ENCODE measurements around the gene DSG3. TPM values are rescaled to one million over a fixed set of nuclear protein-coding genes. Genes with fewer than 3 reads are reported as not detected.
A peak's percentile ranks its signal among the peaks of the same experiment; 100 is the strongest.
"Not testable (repeated sequence)": the region's sequence is repeated elsewhere in the genome, so short reads cannot be mapped to it uniquely, and the experiment has no call there.

DSG3 gene
- total and polyA plus RNA-seq, 4 donors, result under 0.01 TPM; not detected in 3

DNA sequence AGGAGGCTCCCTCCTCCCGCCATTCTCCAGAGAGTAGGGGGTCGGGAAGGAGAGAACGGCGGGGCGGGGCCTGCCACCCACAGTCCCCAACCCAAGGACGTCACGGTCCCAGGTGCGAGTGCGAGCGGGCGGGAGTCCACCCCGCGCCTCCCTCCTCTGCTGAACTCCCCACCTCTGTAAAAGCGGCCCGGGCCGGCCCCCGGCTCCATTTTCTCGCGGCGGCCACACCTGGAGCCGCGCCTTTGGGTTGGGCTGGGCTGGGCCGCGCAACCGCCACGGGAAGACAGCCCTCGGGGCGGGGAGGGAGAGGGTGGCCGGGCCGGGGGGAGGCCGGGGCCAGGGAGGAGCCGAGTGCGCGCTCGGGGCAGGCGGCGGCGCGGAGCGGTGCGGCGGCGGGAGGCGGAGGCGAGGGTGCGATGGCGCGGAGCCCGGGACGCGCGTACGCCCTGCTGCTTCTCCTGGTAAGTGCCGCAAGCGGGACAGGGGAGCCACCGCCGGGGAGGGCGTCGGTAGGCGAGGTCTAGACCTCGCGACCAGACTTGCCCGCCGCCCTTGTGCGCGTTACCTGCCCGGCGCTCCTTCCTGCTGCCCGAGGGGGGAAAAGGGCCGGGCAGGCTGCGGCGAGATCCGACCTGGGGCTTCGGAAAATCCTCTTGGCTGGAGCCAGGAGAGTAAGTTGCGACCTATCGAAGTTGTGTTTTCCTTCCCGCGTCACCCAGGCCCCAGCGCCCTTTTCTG is 50.5 kb downstream of the DSG3 start, which contains the start of gene DSG2:
TSS of gene DSG2 (plus strand) at position 342 of the 738 bp plus-strand sequence. CDS start at position 417, 75 bp downstream.
- peaks cover 11% of the 10 kb centered on the region for H3K27me3 ChIP-seq (ENCODE audit: control insufficient read depth, insufficient read depth, low read length)
- H3K9me3 ChIP-seq (ENCODE audit: control insufficient read depth, insufficient read depth, low read length), result no peaks in the 10 kb centered on the region
- peak in 2 of 6 donors; percentile 58 to 74 for DNase-seq (ENCODE audit: low read depth in 4 of 6, low spot score in 6 of 6)
- H3K36me3 ChIP-seq (ENCODE audit: control insufficient read depth, insufficient read depth, low read length), result no peaks in the 10 kb centered on the region
- WGBS (ENCODE audit: insufficient coverage), result 0% methylated on average over 72 of the region's 79 CpGs
- H3K27ac ChIP-seq (ENCODE audit: low read depth, low read length), result no peak within 1 kb of the TSS
- peak within 1 kb of the TSS; percentile 71 for H3K4me3 ChIP-seq (ENCODE audit: low read depth, low read length)
- H3K4me1 ChIP-seq (ENCODE audit: control insufficient read depth, insufficient read depth, low read length), result peaks cover 11% of the 10 kb centered on the region

DNA sequence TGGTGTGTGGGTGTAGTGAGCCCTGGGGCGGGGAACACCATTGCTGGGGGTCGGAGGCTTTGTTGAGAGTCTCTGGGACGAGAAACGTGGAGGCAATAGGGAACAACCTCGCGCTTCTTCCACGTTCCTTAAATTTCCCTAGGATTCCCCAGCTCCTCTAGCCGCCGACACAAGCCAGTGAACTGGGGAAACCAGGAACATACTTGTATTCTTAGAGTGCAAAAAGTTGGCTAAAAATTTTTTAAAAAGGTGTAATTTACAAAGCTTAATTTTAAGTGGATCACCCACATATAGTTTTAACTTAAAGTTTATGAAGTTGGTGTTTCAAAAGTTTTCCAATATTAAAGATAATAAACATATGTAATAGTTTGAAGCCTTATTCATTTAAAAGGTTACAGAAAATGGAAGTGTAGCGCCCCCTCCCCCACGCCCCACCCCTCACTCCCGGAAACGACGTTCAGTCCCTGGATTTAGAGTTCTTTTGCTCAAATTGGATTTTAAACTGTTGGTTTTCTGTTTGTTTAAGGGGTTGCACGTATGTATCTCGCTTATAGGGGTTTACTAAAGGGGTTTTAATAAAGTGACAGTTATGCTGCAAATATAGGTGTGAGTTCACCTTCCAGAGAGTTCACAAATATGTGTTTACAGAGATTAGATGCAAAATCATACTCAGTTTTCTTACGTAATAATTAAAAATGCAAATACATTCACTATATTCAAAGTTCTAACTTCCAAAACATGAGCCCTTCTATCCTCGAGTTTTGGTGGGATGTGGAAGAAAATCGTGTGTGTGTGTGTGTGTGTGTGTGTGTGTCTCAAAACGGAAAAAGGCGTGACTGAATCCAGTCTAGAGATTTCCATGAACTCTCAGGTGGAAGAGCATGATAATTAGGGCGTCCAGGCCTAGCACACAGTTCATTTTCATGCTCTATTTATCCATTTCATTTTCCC is 51.3 kb downstream of the DSG3 start:
- DNase-seq (ENCODE audit: low read depth in 4 of 6, low spot score in 6 of 6), result peak in 1 of 6 donors; percentile 10
- Histone ChIP-seq H3K27me3 (ENCODE audit: control insufficient read depth, insufficient read depth, low read length) (peaks cover 11% of the 10 kb centered on the region), H3K4me1 (ENCODE audit: control insufficient read depth, insufficient read depth, low read length) (peaks cover 11% of the 10 kb centered on the region), H3K9me3 (ENCODE audit: control insufficient read depth, insufficient read depth, low read length) (no peaks in the 10 kb centered on the region), H3K4me3 (ENCODE audit: low read depth, low read length) (peak overlapping the region; percentile 71), H3K36me3 (ENCODE audit: control insufficient read depth, insufficient read depth, low read length) (no peaks in the 10 kb centered on the region), H3K27ac (ENCODE audit: low read depth, low read length) (no peak overlapping the region)
- WGBS (ENCODE audit: insufficient coverage), result 50% methylated on average over 1 of the region's 22 CpGs

DNA sequence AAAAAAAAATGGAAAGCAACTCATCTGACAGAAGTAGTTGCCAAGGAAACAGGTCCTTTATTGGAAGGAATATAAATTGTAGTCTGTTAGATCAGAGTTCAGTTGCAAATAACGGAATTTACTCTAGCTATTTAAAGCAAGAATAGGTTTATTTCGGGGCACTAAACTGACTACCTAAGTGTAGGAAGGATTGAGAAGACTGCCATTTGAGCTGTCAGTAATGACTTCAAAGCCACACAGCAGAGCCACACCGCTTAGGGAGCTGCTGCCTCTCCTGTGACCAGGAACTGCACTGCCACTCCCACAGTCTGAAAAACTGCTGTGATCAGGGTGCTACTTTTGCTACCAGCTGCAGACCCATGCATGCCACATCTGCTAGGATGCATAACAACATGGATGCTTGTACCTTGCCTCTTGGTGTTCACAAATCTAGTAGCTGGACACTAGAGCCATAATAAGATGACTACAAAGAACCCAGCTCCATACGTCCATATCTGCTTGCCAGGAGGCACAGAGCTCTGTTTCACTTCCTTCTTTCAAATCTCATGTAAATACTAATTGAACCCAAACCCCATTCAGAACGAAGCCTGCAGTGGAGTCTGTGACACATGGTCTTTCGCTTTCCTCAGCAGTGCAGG is 52.6 kb downstream of the DSG3 start:
- no peaks in the 10 kb centered on the region for H3K9me3 ChIP-seq (ENCODE audit: control insufficient read depth, insufficient read depth, low read length)
- WGBS (ENCODE audit: insufficient coverage), result 43% methylated on average over 2 of the region's 6 CpGs
- H3K36me3 ChIP-seq (ENCODE audit: control insufficient read depth, insufficient read depth, low read length), result no peaks in the 10 kb centered on the region
- H3K27ac ChIP-seq (ENCODE audit: low read depth, low read length), result no peak overlapping the region
- DNase-seq (ENCODE audit: low read depth in 4 of 6, low spot score in 6 of 6), result peak in 2 of 6 donors; percentile 13 to 39
- peaks cover 11% of the 10 kb centered on the region for H3K27me3 ChIP-seq (ENCODE audit: control insufficient read depth, insufficient read depth, low read length)
- H3K4me1 ChIP-seq (ENCODE audit: control insufficient read depth, insufficient read depth, low read length), result peaks cover 11% of the 10 kb centered on the region
- H3K4me3 ChIP-seq (ENCODE audit: low read depth, low read length), result no peak overlapping the region

DNA sequence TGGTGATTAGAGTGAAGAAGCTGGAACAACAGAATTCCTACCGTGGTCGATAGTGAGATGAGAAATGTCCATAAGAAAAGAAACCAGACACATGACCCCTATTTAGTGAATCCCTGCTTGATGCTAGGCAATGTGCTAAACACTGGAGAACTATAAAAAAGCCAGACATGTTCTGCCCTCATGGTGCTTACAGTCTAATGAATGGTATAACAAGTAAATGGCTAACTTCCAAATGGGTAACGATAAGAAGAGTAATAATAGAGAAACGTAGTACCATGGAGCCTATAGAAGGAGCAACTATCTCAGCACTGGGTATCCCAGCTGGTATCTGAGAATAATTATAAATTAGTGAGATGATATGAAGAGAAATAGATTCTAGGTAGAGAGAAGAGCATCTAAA is 55.5 kb downstream of the DSG3 start:
- H3K27ac ChIP-seq (ENCODE audit: low read depth, low read length), result no peak overlapping the region
- 100% methylated on average over 2 of the region's 4 CpGs for WGBS (ENCODE audit: insufficient coverage)
- no peak overlapping the region for H3K4me3 ChIP-seq (ENCODE audit: low read depth, low read length)
- peaks cover 11% of the 10 kb centered on the region for H3K27me3 ChIP-seq (ENCODE audit: control insufficient read depth, insufficient read depth, low read length)
- peaks cover 5% of the 10 kb centered on the region for H3K4me1 ChIP-seq (ENCODE audit: control insufficient read depth, insufficient read depth, low read length)
- DNase-seq (ENCODE audit: low read depth in 4 of 6, low spot score in 6 of 6), result no peak
- H3K36me3 ChIP-seq (ENCODE audit: control insufficient read depth, insufficient read depth, low read length), result no peaks in the 10 kb centered on the region
- H3K9me3 ChIP-seq (ENCODE audit: control insufficient read depth, insufficient read depth, low read length), result no peaks in the 10 kb centered on the region

DNA sequence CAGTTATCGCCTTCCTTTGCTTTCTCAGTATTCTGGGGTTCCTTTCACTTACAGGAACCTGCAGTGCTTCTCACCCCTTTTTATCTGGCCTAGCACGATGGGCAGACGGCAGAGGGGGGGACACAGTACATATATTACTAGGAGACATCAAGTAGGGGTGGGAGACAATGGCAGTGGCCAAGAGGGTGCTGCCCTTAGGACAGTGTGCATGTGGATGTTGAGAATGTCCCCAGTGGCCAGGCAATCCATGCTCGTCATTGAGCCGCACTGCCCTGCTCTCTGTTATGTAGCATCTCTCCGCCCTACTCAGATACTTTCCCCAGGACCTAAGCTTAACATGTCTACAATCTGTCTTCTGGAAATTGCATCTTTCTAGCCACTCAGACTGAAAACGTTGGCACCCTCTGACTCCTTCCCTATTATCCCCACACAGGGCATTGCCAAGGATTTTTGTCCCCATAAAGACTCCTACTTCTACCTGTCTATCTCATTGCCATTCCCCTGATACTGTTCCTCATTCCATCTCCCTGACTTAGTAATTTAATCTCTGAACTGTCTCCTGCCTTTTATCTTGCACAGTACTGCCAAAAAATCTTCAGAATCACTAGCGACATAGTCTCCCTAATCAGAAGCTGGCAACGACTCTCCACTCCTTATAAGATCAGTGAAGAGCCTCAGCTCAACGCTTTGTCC is 57.1 kb downstream of the DSG3 start:
- Histone ChIP-seq H3K4me1 (ENCODE audit: control insufficient read depth, insufficient read depth, low read length) (no peaks in the 10 kb centered on the region), H3K9me3 (ENCODE audit: control insufficient read depth, insufficient read depth, low read length) (no peaks in the 10 kb centered on the region), H3K27ac (ENCODE audit: low read depth, low read length) (no peak overlapping the region), H3K36me3 (ENCODE audit: control insufficient read depth, insufficient read depth, low read length) (no peaks in the 10 kb centered on the region), H3K27me3 (ENCODE audit: control insufficient read depth, insufficient read depth, low read length) (peaks cover under 1% of the 10 kb centered on the region), H3K4me3 (ENCODE audit: low read depth, low read length) (no peak overlapping the region)
- DNase-seq (ENCODE audit: low read depth in 4 of 6, low spot score in 6 of 6), result no peak
- WGBS (ENCODE audit: insufficient coverage), result 94% methylated on average over 8 of the region's 10 CpGs

DNA sequence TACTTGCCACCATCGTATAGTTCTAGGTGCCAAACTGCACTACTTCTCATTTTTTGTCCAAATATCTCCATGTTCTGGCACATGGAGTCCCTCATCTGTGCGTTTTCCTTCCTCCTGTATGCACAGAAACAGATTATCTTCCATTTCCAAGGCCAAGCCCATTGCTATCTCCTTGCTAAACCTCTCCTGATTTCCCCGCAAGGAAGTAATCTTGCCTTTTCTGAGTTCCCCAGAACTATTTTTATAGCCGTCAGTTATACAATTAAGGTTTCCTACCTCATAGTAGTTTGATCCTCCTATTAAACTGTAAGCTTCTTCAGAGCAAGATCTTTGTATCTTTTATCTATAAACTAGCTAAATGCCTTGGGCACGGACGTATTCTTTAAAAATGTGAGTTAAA is 57.6 kb downstream of the DSG3 start:
- Histone ChIP-seq H3K36me3 (ENCODE audit: control insufficient read depth, insufficient read depth, low read length) (no peaks in the 10 kb centered on the region), H3K27me3 (ENCODE audit: control insufficient read depth, insufficient read depth, low read length) (no peaks in the 10 kb centered on the region), H3K4me3 (ENCODE audit: low read depth, low read length) (no peak overlapping the region), H3K9me3 (ENCODE audit: control insufficient read depth, insufficient read depth, low read length) (no peaks in the 10 kb centered on the region), H3K27ac (ENCODE audit: low read depth, low read length) (no peak overlapping the region), H3K4me1 (ENCODE audit: control insufficient read depth, insufficient read depth, low read length) (no peaks in the 10 kb centered on the region)
- DNase-seq (ENCODE audit: low read depth in 4 of 6, low spot score in 6 of 6), result no peak
- 87% methylated on average over 4 of the region's 6 CpGs for WGBS (ENCODE audit: insufficient coverage)

DNA sequence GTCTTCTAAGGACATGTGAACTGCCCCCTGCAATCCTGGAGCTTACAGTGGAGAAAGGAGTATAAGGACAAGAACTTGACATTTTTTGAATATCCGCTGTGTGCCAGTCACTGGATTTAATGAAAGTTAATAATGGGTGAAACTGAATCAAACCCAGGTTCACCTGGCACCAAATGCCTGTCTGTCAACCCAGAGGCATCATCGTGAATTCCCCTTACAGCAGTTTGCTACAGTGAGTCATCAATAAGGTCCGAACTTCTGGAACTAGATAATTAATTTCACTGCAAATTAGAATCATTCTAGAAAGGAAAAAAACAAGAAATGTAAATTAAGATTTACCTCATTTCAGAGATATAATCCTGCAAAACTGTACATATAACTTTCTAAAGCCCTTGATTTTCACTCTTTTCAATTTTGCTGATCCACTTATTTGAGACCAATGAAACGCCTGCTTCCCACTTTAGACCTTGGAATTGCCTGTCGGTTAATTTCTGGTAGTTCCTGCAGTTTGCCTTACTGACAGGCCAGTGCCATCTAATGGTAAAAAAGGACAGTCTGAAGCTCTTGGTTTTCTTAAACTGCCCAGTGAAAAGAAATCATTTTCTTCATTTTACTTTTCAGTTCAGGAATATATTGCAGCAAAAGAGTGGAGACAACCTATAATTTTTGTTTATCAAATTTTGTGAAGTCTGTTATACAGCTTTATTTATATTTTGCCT is 58.6 kb downstream of the DSG3 start:
- Histone ChIP-seq H3K27ac (ENCODE audit: low read depth, low read length) (no peak overlapping the region), H3K27me3 (ENCODE audit: control insufficient read depth, insufficient read depth, low read length) (no peaks in the 10 kb centered on the region), H3K9me3 (ENCODE audit: control insufficient read depth, insufficient read depth, low read length) (no peaks in the 10 kb centered on the region), H3K36me3 (ENCODE audit: control insufficient read depth, insufficient read depth, low read length) (no peaks in the 10 kb centered on the region), H3K4me3 (ENCODE audit: low read depth, low read length) (no peak overlapping the region), H3K4me1 (ENCODE audit: control insufficient read depth, insufficient read depth, low read length) (no peaks in the 10 kb centered on the region)
- peak in 2 of 6 donors; percentile 36 to 43 for DNase-seq (ENCODE audit: low read depth in 4 of 6, low spot score in 6 of 6)
- 75% methylated on average over 2 of the region's 5 CpGs for WGBS (ENCODE audit: insufficient coverage)

DNA sequence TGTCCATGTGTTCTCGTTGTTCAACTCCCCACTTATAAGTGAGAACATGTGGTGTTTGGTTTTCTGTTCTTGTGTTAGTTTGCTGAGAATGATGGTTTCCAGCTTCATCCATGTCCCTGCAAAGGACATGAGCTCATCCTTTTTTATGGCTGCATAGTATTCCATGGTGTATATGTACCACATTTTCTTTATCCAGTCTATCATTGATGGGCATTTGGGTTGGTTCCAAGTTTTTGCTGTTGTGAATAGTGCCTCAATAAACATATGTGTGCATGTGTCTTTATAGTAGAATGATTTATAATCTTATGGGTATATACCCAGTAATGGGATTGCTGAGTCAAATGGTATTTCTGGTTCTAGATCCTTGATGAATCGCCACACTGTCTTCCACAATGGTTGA is 59.6 kb downstream of the DSG3 start:
- H3K27ac ChIP-seq (ENCODE audit: low read depth, low read length); H3K36me3 ChIP-seq (ENCODE audit: control insufficient read depth, insufficient read depth, low read length); DNase-seq (ENCODE audit: low read depth in 4 of 6, low spot score in 6 of 6); H3K9me3 ChIP-seq (ENCODE audit: control insufficient read depth, insufficient read depth, low read length); H3K4me1 ChIP-seq (ENCODE audit: control insufficient read depth, insufficient read depth, low read length); H3K27me3 ChIP-seq (ENCODE audit: control insufficient read depth, insufficient read depth, low read length); H3K4me3 ChIP-seq (ENCODE audit: low read depth, low read length): not testable (repeated sequence)
- no CpG with 5 or more reads among the region's 2 CpGs for WGBS (ENCODE audit: insufficient coverage)

All from spinal cord (tissue), 10 donors.